ENCODE data around the gene ATP6V0D1.

The ATP6V0D1 gene

DNA sequence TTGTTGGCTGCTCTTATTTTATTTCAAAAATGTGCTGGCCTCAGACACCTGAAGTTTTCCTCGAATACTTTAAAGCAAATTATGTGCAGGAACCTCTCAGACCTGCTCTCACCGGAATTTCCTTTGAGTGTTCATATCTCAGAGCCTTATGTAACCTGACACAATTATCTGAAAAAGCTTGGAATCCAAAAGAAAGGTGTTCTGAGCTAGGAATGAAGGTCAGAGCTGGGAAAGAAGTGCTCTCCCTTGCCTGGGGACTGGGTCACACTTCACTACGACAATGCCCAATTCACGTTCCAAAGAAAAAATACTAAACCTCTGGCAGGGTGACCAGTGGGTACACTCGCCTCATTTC, 56.7 kb downstream of the ATP6V0D1 start:
- POLR2A ChIA-PET = no interaction called here
- TF ChIP-seq, protein P1, sequence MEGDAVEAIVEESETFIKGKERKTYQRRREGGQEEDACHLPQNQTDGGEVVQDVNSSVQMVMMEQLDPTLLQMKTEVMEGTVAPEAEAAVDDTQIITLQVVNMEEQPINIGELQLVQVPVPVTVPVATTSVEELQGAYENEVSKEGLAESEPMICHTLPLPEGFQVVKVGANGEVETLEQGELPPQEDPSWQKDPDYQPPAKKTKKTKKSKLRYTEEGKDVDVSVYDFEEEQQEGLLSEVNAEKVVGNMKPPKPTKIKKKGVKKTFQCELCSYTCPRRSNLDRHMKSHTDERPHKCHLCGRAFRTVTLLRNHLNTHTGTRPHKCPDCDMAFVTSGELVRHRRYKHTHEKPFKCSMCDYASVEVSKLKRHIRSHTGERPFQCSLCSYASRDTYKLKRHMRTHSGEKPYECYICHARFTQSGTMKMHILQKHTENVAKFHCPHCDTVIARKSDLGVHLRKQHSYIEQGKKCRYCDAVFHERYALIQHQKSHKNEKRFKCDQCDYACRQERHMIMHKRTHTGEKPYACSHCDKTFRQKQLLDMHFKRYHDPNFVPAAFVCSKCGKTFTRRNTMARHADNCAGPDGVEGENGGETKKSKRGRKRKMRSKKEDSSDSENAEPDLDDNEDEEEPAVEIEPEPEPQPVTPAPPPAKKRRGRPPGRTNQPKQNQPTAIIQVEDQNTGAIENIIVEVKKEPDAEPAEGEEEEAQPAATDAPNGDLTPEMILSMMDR (IDR thresholded peaks at IDR 0.05; ENCODE audit: control extremely low read depth, extremely low read depth, low read depth, missing control alignments) = no peak

DNA sequence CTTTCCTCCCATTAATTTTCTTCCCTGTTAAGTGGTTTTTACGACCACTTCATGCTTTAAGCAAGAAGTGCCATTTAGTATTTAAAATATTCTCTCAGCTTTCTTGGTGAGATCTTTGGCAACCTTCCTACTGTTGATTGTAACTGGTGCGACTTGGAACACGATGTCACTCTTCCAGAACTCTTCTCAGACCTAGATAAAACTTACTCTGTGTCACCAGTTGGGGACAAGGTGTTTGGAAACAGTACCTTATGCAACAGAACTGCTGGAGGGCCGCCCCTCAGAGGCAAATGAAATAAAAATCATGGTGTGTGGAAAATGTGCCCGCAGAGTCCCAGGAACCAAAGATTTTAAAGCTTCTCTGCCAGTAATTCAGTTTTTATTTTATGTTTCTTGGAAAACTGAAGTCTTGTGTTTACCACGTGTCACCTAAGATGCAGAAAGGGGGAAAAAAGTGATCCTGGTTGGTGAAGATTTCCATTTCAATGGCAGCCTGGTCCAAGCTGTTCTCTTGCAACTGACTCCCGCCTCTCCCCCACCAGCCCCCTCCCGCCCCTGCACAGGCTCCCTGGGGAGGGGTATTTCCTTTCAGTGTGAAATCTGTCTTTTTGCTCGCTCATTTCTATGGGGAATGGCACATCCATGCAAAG, 57.2 kb downstream of the ATP6V0D1 start:
- CTCF ChIA-PET = interaction anchor here (0.7 to 5.9 kb wide), 6 partner anchors 10 to 41 kb away, joined by 3 to 118 read pairs (median 5); no protein-coding TSS in a partner anchor
- TF ChIP-seq, protein P1 (IDR thresholded peaks at IDR 0.05; ENCODE audit: control extremely low read depth, extremely low read depth, low read depth, missing control alignments) = no peak
- DNase-seq (ENCODE audit: extremely low spot score) = no peak
- POLR2A ChIA-PET = no interaction called here

More for the DNA sequence above, 56.7 kb downstream of the ATP6V0D1 start:
- CTCF ChIA-PET = interaction anchor here (0.9 to 5.9 kb wide), 6 partner anchors 19 to 40 kb away, joined by 3 to 118 read pairs (median 5); no protein-coding TSS in a partner anchor
- DNase-seq (ENCODE audit: extremely low spot score) = no peak

DNA sequence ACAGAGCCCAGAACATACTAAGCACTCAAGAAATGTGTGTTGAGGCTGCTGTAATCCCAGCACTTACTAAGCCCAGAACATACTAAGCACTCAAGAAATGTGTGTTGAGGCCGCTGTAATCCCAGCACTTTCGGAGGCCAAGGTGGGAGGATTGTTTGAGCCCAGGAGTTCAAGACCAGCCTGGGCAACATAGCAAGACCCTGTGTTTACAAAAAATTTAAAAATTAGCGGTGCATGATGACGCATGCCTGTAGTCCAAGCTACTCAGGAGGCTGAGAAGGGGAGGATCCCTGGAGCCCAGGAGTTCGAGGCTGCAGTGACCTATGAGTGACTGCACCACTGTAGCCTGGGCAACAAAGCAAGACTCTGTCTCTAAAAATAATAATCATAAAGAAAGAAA, 57.9 kb downstream of the ATP6V0D1 start:
- ChIA-PET CTCF (interaction anchor here (0.7 to 2.3 kb wide), 4 partner anchors 11 to 25 kb away, joined by 3 to 7 read pairs (median 4); no protein-coding TSS in a partner anchor), POLR2A (no interaction called here)

DNA sequence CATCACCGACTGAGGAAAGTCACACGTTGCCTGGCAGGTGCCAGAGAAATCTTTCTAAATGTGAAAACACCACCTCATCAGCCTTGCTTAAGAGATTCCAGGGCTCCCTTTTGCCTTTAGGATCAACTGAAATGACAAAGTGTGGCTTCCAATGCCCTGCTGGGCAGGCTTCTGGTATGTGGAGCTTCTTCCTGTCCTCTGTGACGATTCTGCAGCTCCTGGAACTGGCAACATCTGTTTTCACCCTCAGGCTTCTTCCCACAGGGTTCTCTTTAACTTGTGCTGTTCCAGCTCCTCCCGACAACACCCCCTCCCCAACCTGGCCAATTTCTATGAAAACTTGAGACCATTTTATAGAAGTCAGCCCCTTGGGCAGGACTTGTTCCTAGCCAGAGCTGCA, 59.9 kb downstream of the ATP6V0D1 start:
- TF ChIP-seq, protein P1 (IDR thresholded peaks at IDR 0.05; ENCODE audit: control extremely low read depth, extremely low read depth, low read depth, missing control alignments) = no peak
- CTCF ChIA-PET = interaction anchor here (0.9 to 2.3 kb wide), 5 partner anchors 9 to 100 kb away, joined by 3 to 7 read pairs (median 4); no protein-coding TSS in a partner anchor
- no peak for DNase-seq (ENCODE audit: extremely low spot score)
- POLR2A ChIA-PET = interaction anchor here (0.8 kb wide), 1 partner anchor 10 kb away, joined by 3 read pairs; the partner anchor contains the start of gene HSD11B2

More for the DNA sequence above, 57.9 kb downstream of the ATP6V0D1 start:
- no peak for DNase-seq (ENCODE audit: extremely low spot score)
- TF ChIP-seq, protein P1 (IDR thresholded peaks at IDR 0.05; ENCODE audit: control extremely low read depth, extremely low read depth, low read depth, missing control alignments) = no peak

DNA sequence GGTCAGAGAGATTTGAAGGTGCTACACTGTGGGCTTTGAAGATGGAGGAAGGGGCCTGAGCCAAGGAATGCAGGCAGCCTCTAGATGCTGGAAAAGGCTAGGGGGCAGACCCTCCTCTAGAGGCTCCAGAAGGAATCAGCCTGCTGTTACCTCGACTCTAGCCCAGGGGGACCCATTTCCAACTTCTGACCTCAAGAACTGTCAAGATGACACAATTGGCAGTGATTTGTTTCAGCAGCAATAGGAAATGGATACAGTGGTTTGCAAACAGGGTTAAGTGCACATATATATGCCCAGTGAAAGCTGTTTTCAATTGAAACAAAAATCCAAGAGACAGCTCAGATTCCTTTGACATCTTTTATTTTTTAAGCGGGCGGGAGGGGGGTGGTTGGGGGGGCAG, 61.0 kb downstream of the ATP6V0D1 start:
- ChIA-PET POLR2A (no interaction called here), CTCF (interaction anchor here (1.1 kb wide), 1 partner anchor 46 kb away, joined by 5 read pairs; no protein-coding TSS in a partner anchor)
- no peak for DNase-seq (ENCODE audit: extremely low spot score)
- TF ChIP-seq, protein P1 (IDR thresholded peaks at IDR 0.05; ENCODE audit: control extremely low read depth, extremely low read depth, low read depth, missing control alignments) = no peak

GRCh38 chr16:67419502-67419901, 61.5 kb downstream of the ATP6V0D1 start:
- ChIA-PET CTCF (interaction anchor here (1.4 kb wide), 1 partner anchor 48 kb away, joined by 3 read pairs; no protein-coding TSS in a partner anchor), POLR2A (no interaction called here)
- DNase-seq (ENCODE audit: extremely low spot score) = no peak
- TF ChIP-seq, protein P1 (IDR thresholded peaks at IDR 0.05; ENCODE audit: control extremely low read depth, extremely low read depth, low read depth, missing control alignments) = no peak
